HCT116 (cell line): ENCODE results near the gene AIRE. TPM values are rescaled to one million over a fixed set of nuclear protein-coding genes. Genes with fewer than 3 reads are reported as not detected.

ENCODE experiments used
- ATAC-seq: fragments of 200-7000 bp; cut with Tn5 transposase; 2 replicates; pipeline ENCODE4 v1.9.1; 2020; ENCODE audit warnings: mild to moderate bottlenecking, moderate library complexity
- BruUV-seq: library from RNA; stranded (reverse); fragments of 400-500 nt; replicated peaks from 2 replicates; lab custom pipeline; 2021; lab: Mats Ljungman, UMichigan
- CTCF ChIA-PET: fragments of 300-600 bp; sonication (Branson Sonifier 250); formaldehyde crosslinking; loops from one replicate; lab custom pipeline; 2021; ENCODE audit warnings: antibody characterized with exemption; lab: Charles Lee
- POLR2A ChIA-PET: fragments of 300-600, 350-600 bp; sonication (Branson Sonifier 250); formaldehyde crosslinking; loops from one replicate; lab custom pipeline; 2021; ENCODE audit warnings: antibody characterized with exemption; lab: Charles Lee
- RAD21 ChIA-PET, 2 experiments: fragments of 300-600 bp; sonication (Branson Sonifier 250); formaldehyde crosslinking; loops; one replicate each; lab custom pipeline; 2023; ENCODE audit warnings: low total read pairs in 2 of 2; ENCODE audit not compliant: uncharacterized antibody in 2 of 2, unreplicated experiment in 2 of 2, low non-redundant PET in 1 of 2; lab: Charles Lee
- DNase-seq: peaks from one replicate; pipeline ENCODE4 v3.0.0-alpha.2; 2010; ENCODE audit warnings: low read depth, low spot score
- H2AFZ ChIP-seq: fragments of 200-600 bp; shearing (Covaris generic), sonication (generic); 2 replicates; pipeline ENCODE4 v1.6.1; 2017; ENCODE audit warnings: low read depth, mixed run types, mixed read lengths, antibody characterized with exemption, low read length; ENCODE audit not compliant: poor library complexity, severe bottlenecking
- H3K27ac ChIP-seq: 2 replicates; pipeline ENCODE4 v1.5.1; 2012; ENCODE audit warnings: low read depth, low read length
- H3K27me3 ChIP-seq: fragments of 200-600 bp; sonication (generic); 2 replicates; pipeline ENCODE4 v1.6.1; 2016; ENCODE audit warnings: mixed run types, low read length, mixed read lengths; ENCODE audit not compliant: insufficient read depth
- H3K36me3 ChIP-seq, 2 experiments: fragments of 200-500 bp in 1 of 2; fragments of 200-600 bp in 1 of 2; sonication (Bioruptor generic) in 1 of 2; sonication (generic) in 1 of 2; 2 replicates each; pipeline versions ENCODE4 v1.5.1 to v1.6.1; 2014 to 2016; ENCODE audit warnings: low read length in 2 of 2, inconsistent platforms in 1 of 2, mixed read lengths in 1 of 2, mixed run types in 1 of 2; ENCODE audit not compliant: insufficient read depth in 2 of 2, control insufficient read depth in 1 of 2
- H3K4me1 ChIP-seq, 2 experiments: fragments of 200-600 bp in 1 of 2; sonication (generic) in 1 of 2; 2 replicates each; pipeline versions ENCODE4 v1.5.1 to v1.6.1; 2012 to 2017; ENCODE audit warnings: low read length in 2 of 2, inconsistent platforms in 1 of 2, mild to moderate bottlenecking in 1 of 2, mixed read lengths in 1 of 2, mixed run types in 1 of 2, moderate library complexity in 1 of 2; ENCODE audit not compliant: insufficient read depth in 2 of 2, control insufficient read depth in 1 of 2
- H3K4me2 ChIP-seq: fragments of 200-600 bp; sonication (generic); 2 replicates; pipeline ENCODE4 v1.6.1; 2017; ENCODE audit warnings: mixed run types, low read length, mixed read lengths
- H3K4me3 ChIP-seq, 2 experiments: fragments of 200-600 bp in 1 of 2; sonication (generic) in 1 of 2; replicated peaks in 1 of 2; 2 replicates each; pipeline ENCODE4 v1.5.1; 2011 to 2016; ENCODE audit warnings: low read length in 2 of 2, control low read depth in 1 of 2, low read depth in 1 of 2, mild to moderate bottlenecking in 1 of 2, mixed read lengths in 1 of 2, mixed run types in 1 of 2
- H3K79me2 ChIP-seq: fragments of 200-600 bp; sonication (generic); 2 replicates; pipeline ENCODE4 v1.6.1; 2017; ENCODE audit warnings: mild to moderate bottlenecking, mixed run types, low read length, moderate library complexity, mixed read lengths; ENCODE audit not compliant: insufficient read depth
- H3K9ac ChIP-seq: fragments of 200-600 bp; sonication (generic); 2 replicates; pipeline ENCODE4 v1.6.1; 2016; ENCODE audit warnings: low read length, mixed read lengths
- H3K9me2 ChIP-seq: fragments of 200-600 bp; sonication (generic), shearing (Covaris generic); 2 replicates; pipeline ENCODE4 v1.6.1; 2017; ENCODE audit warnings: mixed run types, mild to moderate bottlenecking, moderate library complexity; ENCODE audit not compliant: insufficient read depth
- H3K9me3 ChIP-seq, 2 experiments: fragments of 200-500 bp in 1 of 2; fragments of 200-600 bp in 1 of 2; sonication (Bioruptor generic) in 1 of 2; sonication (generic) in 1 of 2; 2 replicates each; pipeline ENCODE4 v1.6.1; 2014 to 2017; ENCODE audit warnings: low read length in 2 of 2, mixed read lengths in 2 of 2, inconsistent platforms in 1 of 2, low read depth in 1 of 2, mild to moderate bottlenecking in 1 of 2, mixed run types in 1 of 2, moderate library complexity in 1 of 2; ENCODE audit not compliant: control insufficient read depth in 1 of 2, insufficient read depth in 1 of 2
- H4K20me1 ChIP-seq: fragments of 200-600 bp; sonication (generic), shearing (Covaris generic); 2 replicates; pipeline ENCODE4 v1.6.1; 2017; ENCODE audit warnings: mixed run types, mild to moderate bottlenecking, moderate library complexity; ENCODE audit not compliant: insufficient read depth
- EGR1 ChIP-seq: IDR thresholded peaks from 2 replicates; pipeline ENCODE4 v1.6.1; 2012; ENCODE audit warnings: low read depth
- EZH2 ChIP-seq: fragments of 200-600 bp; sonication (generic); IDR thresholded peaks from 2 replicates; pipeline ENCODE4 v1.6.1; 2017; ENCODE audit warnings: antibody characterized with exemption, mixed run types
- FOSL1 ChIP-seq: IDR thresholded peaks from 2 replicates; pipeline ENCODE4 v1.6.1; 2012; ENCODE audit warnings: low read depth
- JUND ChIP-seq: IDR thresholded peaks from 2 replicates; pipeline ENCODE4 v1.6.1; 2012
- POLR2A ChIP-seq: IDR thresholded peaks from 2 replicates; pipeline ENCODE4 v1.7.0; 2011; ENCODE audit warnings: borderline replicate concordance; ENCODE audit not compliant: insufficient read depth, insufficient read length; ENCODE audit errors: extremely low read depth
- POLR2AphosphoS5 ChIP-seq: IDR thresholded peaks from 2 replicates; pipeline ENCODE4 v1.6.1; 2011; ENCODE audit warnings: mild to moderate bottlenecking, low read depth, low read length, moderate library complexity
- SP1 ChIP-seq: IDR thresholded peaks from 2 replicates; pipeline ENCODE4 v1.6.1; 2012; ENCODE audit warnings: low read depth
- YY1 ChIP-seq: IDR thresholded peaks from 2 replicates; pipeline ENCODE4 v1.6.1; 2011; ENCODE audit warnings: low read length, low read depth, moderate library complexity, mild to moderate bottlenecking; ENCODE audit not compliant: insufficient replicate concordance; ENCODE audit errors: extremely low read depth
- ZFX ChIP-seq: fragments of 450-650 bp; IDR thresholded peaks from 2 replicates; pipeline ENCODE4 v1.6.1; 2017
- intact Hi-C: fragments of 100-400 bp; cut with micrococcal nuclease; formaldehyde crosslinking; loops from 2 replicates; pipeline ENCODE4 v1.10.0; 2022
- total RNA-seq: library from RNA; stranded (reverse); gene quantifications from one replicate; pipeline ENCODE4 v1.2.1, GENCODE V29; 2021; ENCODE audit not compliant: unreplicated experiment
- TF ChIP-seq, protein P1 (sequence below), 3 experiments: fragments of 200-600 bp in 1 of 3; sonication (generic) in 1 of 3; IDR thresholded peaks in 2 of 3; conservative IDR thresholded peaks in 1 of 3; 2 replicates each; pipeline ENCODE4 v1.5.1; 2012 to 2017; ENCODE audit warnings: low read depth in 2 of 3, low read length in 2 of 3, antibody characterized with exemption in 1 of 3, borderline replicate concordance in 1 of 3, control low read depth in 1 of 3, mild to moderate bottlenecking in 1 of 3, mixed read lengths in 1 of 3, mixed run types in 1 of 3, moderate library complexity in 1 of 3; ENCODE audit not compliant: insufficient read depth in 1 of 3
- TF ChIP-seq, protein P2 (sequence below): IDR thresholded peaks from 2 replicates; pipeline ENCODE4 v1.6.1; 2012

Gene AIRE
- total RNA-seq, 1 experiment from 2014 or later: not detected

DNA sequence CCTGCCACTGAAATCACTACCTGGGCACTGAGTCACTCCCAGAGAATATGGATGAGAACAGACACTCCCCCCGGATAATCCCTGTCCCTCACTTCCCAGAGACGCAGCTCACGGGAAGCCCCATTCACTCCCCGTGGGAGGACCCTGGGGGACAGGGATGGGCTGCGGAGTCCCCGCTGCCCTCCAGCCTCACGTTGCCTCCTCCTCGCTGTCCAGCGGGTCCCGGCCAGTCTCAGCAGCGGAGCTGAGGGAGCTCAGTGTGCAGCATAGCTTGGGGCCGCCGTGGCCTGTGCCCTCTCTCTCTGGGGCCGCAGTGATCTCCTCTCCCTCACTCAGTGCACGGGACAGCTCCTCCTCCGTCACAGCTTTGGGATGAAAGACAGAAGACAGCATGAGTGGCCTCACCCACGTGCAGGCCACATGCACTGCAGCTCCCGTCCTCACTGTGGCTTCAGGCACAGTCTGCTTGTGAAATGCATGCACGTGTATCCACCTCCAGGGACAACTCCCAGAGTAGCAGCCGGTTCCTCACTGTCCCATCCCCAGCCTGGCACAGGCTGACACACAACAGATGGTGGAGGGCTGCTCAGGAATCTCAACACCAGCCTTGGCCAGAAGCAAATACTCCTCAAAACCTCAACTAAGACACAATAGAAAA, 46.1 kb downstream of the AIRE start (continued):
- TF ChIP-seq POLR2AphosphoS5 (no peak), FOSL1 (no peak), JUND (no peak), SP1 (no peak)
- TF ChIP-seq, protein P1, sequence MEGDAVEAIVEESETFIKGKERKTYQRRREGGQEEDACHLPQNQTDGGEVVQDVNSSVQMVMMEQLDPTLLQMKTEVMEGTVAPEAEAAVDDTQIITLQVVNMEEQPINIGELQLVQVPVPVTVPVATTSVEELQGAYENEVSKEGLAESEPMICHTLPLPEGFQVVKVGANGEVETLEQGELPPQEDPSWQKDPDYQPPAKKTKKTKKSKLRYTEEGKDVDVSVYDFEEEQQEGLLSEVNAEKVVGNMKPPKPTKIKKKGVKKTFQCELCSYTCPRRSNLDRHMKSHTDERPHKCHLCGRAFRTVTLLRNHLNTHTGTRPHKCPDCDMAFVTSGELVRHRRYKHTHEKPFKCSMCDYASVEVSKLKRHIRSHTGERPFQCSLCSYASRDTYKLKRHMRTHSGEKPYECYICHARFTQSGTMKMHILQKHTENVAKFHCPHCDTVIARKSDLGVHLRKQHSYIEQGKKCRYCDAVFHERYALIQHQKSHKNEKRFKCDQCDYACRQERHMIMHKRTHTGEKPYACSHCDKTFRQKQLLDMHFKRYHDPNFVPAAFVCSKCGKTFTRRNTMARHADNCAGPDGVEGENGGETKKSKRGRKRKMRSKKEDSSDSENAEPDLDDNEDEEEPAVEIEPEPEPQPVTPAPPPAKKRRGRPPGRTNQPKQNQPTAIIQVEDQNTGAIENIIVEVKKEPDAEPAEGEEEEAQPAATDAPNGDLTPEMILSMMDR (IDR thresholded peaks at IDR 0.05 in 2 of 3, conservative IDR thresholded peaks at IDR 0.05 in 1 of 3; ENCODE audit: borderline replicate concordance in 1 of 3, insufficient read depth in 1 of 3, low read depth in 2 of 3, low read length in 2 of 3): no peak
- TF ChIP-seq, protein P2, sequence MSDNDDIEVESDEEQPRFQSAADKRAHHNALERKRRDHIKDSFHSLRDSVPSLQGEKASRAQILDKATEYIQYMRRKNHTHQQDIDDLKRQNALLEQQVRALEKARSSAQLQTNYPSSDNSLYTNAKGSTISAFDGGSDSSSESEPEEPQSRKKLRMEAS: no peak
- TF ChIP-seq, all 23 proteins: peak for 0

DNA sequence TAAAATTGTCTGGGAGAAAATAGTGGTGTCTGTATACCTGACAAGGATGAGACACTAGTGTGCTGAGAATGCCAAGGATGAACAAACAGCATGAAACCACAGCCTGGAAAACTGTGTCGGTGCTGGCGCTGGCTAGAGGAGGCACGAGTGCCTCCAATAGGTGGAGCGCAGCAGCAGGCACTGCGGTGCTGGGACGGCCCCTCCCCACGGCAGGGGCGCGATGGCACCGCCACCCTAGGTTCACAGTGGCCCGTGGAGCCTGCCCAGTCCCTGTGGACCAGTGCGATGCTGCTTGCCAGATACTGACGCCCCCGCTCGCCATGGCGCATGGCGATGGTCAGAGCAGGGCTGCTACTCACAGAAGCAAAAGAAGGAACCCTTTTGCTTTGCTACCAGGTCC, 46.7 kb downstream of the AIRE start:
- no peaks in the 10 kb centered on the region for H3K36me3 ChIP-seq
- no peak for DNase-seq
- intact Hi-C loops: no loop called here
- RAD21 ChIA-PET: interaction anchor here in 1 of 2 experiments (0.6 kb wide), 1 partner anchor 8 kb away, joined by 3 read pairs; no protein-coding TSS in a partner anchor
- H3K27me3 ChIP-seq: no peaks in the 10 kb centered on the region
- ATAC-seq: no peak
- POLR2A ChIA-PET: no interaction called here
- H3K27ac ChIP-seq: no peak overlapping the region
- TF ChIP-seq POLR2AphosphoS5 (no peak), YY1 (no peak), EGR1 (no peak), ZFX (no peak), POLR2A (no peak), JUND (no peak), EZH2 (no peak)
- TF ChIP-seq, protein P2: no peak
- no peak overlapping the region for H2AFZ ChIP-seq
- no peak overlapping the region for H3K4me2 ChIP-seq
- H3K9ac ChIP-seq: no peak overlapping the region
- no peaks in the 10 kb centered on the region for H3K79me2 ChIP-seq
- H3K4me1 ChIP-seq: no peaks in the 10 kb centered on the region
- BruUV-seq: no TSS peak
- H3K9me3 ChIP-seq: no peaks in the 10 kb centered on the region
- H3K9me2 ChIP-seq: no peaks in the 10 kb centered on the region
- CTCF ChIA-PET: no interaction called here
- no peaks in the 10 kb centered on the region for H4K20me1 ChIP-seq
- no peak overlapping the region for H3K4me3 ChIP-seq
